ENCODE results near the gene TADA1.
"Not testable (repeated sequence)": the region's sequence is repeated elsewhere in the genome, so short reads cannot be mapped to it uniquely, and the experiment has no call there.

The TADA1 gene

DNA sequence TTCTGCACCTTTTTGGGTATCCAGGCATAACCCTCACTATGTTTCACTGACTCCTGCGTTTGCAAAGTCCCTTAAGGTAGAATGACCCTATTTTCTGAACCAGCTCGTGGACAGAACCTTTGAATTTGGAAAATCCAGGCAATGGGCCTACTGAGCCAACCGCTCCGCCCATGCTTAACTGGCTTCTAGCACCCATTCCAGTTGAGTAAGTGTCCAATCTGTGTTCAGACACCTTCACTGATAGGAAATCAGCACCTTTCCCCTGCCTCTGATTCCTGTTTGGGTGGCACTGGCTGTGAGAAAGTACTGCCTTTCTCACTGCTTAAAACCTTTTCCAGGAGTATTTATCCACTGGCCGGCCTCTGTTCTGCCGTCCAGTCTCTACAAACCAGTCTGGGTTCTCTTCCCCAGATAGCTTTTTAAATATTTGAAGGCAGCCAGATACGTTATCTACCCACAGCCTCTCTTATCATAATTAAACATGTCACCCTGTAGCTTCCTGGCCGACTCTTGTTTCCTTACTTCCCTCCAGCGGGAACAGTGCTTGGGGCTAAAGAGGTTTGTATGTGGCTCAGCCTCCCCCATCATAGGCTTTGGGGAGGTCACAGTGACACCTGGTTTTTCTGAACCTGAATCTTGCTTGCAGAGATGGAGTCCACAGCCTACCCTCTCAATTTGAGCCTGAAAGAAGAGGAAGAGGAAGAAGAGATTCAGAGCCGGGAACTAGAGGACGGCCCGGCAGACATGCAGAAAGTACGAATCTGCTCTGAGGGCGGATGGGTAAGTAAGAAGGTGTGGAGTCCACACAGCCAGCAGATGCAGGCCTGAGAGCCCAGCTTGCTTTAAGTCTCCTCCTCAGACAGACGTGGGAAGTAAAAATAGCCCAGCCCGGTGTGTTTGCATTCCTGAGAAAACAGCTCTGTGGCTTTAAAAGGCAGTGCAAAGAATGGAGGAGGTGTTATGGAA, 35.5 kb downstream of the TADA1 start:
- DNase-seq: no peak

DNA sequence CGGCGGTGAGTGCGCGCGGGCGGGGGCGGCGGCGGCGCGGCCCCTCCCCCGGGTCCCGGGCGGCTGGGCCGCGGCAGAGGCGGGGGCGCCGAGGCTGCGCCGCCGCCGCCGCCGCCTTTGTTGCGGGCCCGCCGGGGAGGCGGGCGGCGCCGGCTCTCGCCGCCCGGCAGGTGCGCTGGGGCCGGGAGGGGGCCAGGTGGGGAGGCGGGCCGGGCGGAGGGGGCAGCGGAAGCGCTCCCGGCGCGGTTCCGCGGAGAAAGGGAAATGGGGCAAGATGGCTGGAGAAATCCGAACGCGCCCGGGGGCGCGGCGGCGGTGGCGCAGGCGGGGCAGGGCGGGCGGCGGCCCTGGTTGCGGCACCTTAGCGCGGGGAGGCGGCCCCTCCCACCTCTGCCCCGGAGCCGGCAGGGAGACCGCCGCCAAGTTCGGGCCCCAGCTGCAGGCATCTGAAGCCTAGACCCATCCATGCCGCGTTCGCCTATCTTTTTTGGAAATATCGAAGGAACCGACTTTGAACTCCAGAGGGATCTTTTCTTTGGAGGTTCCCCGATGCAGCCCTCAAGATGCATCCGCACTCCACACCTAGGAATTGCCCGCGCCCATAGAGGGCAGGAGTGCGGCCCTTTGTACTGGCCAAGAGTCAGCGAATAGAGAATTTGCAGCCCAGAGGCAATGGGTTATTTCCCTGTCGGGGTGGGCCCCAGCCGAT, 36.3 kb downstream of the TADA1 start:
- DNase-seq: peak in 1 of 2 donors; percentile 18

DNA sequence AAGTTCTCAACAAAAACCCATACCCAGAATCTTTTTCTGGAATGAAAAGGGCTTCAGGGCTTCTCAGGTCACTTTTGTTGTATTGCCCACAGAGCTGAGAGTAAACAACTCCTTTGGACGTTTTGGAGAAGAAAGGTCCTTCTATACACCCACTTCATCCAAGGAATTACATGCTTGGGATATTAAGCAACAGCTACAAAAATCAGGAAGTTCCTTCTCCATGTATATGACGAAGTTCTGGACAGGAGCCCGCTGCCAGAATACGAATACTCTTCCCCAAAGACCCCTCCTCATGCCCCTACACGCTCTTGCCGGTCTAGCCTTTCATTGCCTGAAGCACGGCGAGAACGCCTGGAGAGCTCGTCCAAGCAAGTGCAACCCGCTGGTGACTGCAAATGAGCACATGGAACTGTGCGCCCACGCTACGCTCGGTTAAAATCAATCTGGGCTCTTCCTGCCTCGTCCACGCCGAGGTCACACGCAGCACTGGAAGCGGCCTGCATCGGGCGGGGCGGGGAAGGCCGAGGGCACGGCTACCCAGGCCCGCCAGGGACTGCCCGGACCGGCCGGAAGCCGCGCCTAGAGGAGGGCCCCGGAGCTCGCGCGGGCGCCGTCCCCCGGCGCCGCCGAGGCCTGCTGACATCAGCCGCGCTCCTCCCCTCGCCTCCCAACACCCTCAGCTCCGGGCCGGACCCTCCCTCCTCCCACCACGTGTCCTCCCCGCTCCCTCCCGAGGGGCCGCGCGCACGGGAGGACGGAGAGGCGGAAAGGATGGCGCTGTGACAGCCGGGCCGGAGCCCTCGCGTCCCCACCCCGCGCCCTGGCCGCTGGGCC, 37.1 kb downstream of the TADA1 start, which contains the start of gene POGK:
POGK (plus strand) TSS at position 710 of the 834 bp plus-strand sequence. CDS start 1,482 bp downstream, outside the sequence.
- peak; percentile 54 to 59 for DNase-seq

DNA sequence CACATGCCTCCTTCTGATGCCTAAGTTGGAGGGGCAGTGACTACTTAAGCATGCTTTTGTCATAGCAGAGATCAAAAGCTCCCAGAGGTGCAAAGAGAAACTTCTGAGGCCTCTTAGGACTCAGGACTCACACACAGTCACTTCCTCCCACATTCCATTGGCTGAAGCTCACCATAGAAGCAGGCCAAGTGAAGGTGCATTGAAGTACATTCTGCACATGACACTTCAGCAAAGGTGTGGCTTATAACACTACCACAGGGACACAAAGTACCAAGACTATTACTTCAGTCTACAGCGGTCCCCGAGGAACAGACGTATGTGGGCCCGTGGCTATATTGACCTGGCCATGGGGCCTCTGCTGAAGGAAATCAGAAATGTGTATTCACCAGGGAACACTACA, 39.3 kb downstream of the TADA1 start:
- DNase-seq: no peak

DNA sequence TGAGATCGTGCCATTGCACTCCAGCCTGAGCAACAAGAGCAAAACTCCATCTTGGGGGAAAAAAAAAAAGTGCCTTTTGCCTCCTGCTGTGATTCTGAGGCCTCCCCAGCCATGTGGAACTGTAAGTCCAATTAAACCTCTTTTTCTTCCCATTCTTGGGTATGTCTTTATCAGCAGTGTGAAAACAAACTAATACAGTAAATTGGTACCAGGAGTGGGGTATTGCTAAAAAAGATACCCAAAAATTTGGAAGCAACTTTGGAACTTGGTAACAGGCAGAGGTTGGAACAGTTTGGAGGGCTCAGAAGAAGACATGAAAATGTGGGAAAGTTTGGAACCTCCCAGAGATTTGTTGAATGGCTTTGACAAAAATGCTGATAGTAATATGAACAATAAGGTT, 46.3 kb downstream of the TADA1 start:
- not testable (repeated sequence) for DNase-seq

DNA sequence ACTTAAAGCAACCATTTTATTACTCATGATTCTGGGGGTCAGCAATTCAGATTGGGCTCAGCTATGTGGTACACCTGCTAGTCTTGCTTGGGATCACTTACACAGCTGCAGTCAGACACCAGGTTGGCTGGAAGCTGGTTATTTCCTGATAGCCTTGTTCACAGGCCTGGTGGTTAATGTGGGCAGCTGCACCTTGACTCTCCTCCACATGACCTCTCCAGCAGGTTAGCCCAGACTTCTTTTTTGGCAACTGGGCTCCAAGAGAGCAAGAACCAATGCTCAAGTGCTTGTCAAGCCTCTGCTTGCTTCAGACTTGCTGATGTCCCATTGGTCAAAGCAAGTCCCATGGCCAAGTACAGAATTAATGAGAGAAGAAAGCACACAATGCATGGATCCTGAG, 48.6 kb downstream of the TADA1 start:
- no peak for DNase-seq

DNA sequence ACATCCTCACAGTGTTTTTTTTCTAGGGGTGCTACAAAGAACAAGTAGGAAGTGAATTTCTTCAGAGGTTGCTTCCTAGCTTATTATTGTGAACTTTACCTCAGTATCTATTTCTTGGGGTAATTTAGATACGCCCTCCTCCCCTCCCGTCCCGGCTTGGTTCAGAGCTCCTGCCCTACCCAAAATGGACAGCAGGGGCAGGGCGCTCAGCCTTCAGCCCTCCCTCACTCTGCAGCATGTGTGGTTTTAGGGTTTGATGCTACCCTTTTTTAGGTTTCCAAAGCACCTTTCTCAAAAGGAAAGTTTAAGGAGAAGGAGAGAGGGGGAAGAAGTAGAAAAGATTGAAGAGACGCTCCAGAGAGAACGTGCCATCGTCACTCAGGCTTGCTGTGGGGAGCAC, 53.7 kb downstream of the TADA1 start:
- DNase-seq: no peak

DNA sequence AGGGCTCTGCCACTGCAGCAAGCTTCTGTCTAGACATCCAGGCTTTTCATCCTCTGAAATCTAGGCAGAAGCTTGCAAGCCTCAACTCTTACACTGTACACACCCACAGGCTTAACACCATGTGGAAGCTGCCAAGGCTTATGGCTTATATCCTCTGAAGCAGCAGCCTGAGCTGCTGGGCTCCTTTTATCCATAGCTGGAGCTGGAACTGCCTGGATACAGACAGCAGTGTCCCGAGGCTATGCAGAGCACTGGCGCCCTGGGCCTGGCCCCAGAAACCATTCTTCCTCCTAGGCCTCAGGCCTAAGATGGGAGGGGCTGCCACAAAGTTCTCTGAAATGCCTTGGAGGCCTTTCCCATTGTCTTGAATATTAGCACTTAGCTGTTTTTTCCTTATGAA, 56.1 kb downstream of the TADA1 start:
- no peak for DNase-seq

DNA sequence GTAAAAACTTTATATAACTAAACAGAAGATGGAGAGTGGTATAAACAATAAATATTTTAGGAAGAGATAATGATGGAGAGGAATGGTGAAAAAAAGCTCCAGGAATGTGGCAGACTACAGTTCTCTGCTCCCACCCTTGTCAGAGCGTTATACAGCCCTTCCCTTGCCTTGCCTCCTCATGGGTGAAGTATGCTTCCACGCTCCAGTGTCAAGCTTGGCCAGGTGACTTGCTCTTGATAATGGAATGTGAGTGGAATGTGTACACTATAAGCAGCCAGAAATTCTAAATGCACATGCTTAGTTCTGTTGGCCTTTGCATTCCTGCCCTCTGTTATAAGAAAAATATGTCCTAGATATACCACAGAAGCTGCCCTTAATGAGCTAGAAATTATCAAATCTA, 61.5 kb downstream of the TADA1 start:
- no peak for DNase-seq

DNA sequence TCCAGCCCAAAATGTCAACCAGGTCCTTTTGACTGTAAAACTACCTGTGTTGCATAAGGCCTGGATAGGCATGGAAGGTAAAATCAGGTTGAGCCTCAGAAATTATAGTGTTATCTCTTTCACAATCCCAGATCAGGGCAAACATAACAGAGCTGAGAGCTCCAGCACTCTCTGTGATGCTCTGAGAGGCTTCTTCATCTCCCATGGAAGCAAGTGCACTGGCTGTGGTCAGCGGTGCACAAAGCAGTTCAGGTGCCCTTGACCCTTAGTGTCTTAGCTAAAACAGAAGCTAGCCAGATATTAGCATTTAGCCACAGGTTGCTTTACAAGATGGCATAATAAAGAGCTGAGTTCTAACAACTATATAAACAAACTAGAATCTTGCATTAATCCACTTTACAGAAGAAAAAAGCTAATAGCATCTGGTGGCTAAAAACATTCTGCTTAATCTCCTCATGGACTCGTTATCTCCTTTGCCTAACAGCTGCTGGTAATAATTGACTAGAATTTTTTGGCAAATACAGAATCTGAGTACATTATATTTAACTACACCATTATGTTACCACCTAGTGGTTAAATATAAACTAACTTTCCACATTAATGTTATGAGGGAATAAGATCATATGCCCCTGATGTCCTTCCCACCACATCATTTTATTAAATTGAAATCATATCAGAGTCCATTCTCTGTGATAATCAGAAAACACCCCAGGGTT, 62.4 kb downstream of the TADA1 start:
- no peak for DNase-seq

DNA sequence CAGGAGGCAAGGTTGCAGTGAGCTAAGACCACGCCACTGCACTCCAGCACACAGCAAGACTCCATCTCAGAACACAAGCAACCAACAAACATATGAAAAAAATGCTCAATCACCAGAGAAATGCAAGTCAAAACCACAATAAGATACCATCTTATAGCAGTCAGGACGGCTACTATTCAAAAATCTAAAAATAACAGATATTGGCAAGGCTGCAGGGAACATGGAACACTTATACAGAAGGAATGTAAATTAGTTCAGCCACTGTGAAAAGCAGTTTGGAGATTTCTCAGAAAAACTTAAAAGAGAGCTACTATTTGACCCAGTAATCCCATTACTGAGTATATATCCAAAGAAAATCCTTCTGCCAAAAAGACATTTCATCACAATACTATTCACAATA, 64.4 kb downstream of the TADA1 start:
- DNase-seq: no peak

DNA sequence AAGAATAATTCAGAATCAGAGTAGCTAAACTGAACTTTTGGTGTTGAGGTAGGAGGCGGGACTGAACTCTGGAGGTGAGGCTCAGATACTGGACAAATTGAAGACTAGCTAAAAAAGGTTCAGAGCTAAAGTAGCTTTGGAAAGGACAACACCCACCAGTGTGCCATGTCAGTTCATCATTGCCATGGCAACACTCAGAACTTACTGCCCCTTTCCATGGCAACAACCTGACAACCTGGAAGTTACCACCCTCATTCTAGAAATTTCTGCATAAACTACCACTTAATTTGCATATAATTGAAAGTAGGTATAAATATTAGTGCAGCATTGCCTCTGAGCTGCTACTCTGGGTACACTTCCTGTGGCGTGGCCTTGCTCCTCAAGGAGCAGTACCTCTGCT, 67.1 kb downstream of the TADA1 start:
- DNase-seq: no peak

Data from bone marrow (tissue), 2 donors.